SK-N-SH treated with all-trans-retinoic acid at 6 μM for 48 hours (cell line): ENCODE results near the gene SEPTIN1.

ENCODE experiments used
- BACH2 ChIP-seq: fragments of 250-450 bp; sonication (Bioruptor Pico); IDR thresholded peaks from 2 replicates; pipeline ENCODE4 v1.9.0; 2021; ENCODE audit warnings: mild to moderate bottlenecking, borderline replicate concordance
- ESRRG ChIP-seq: fragments of 250-450 bp; sonication (Bioruptor Pico); IDR thresholded peaks from 2 replicates; pipeline ENCODE4 v1.6.1; 2021; ENCODE audit warnings: mild to moderate bottlenecking
- ZC3H10 ChIP-seq: fragments of 250-450 bp; sonication (Bioruptor Pico); IDR thresholded peaks from 2 replicates; pipeline ENCODE4 v1.5.1; 2021; ENCODE audit warnings: mild to moderate bottlenecking, moderate library complexity
- ZFP3 ChIP-seq: fragments of 250-450 bp; sonication (Bioruptor Pico); IDR thresholded peaks from 2 replicates; pipeline ENCODE4 v1.5.0; 2020; ENCODE audit warnings: mild to moderate bottlenecking, moderate library complexity
- ZFP30 ChIP-seq: fragments of 450-650 bp; formaldehyde crosslinking; IDR thresholded peaks from 2 replicates; pipeline ENCODE4 v1.5.0; 2022; ENCODE audit warnings: mild to moderate bottlenecking, moderate library complexity

- TF ChIP-seq ZC3H10 (CRISPR knock-in tag) (no peak), ZFP30 (CRISPR knock-in tag) (no peak), ZFP3 (CRISPR knock-in tag) (no peak), BACH2 (CRISPR knock-in tag) (no peak), ESRRG (CRISPR knock-in tag) (no peak)
Measured at GRCh38 chr16:30378236-30379157, 3.9 kb downstream of the SEPTIN1 start.
